Body of pancreas (tissue), 4 donors: Measurements from ENCODE around the gene IL18R1. TPM values are rescaled to one million over a fixed set of nuclear protein-coding genes. Genes with fewer than 3 reads are reported as not detected.

Experiments
- ATAC-seq: fragments of 150-250 bp; one replicate; pipeline ENCODE4 v1.9.1; 2016
- DNase-seq, 4 donors: peaks; one replicate each; pipeline ENCODE4 v3.0.0-alpha.2; 2019
- H3K27ac ChIP-seq, 4 donors: fragments of 200-600 bp; sonication (generic); 1 replicate in 3 of 4; 2 replicates in 1 of 4; pipeline versions ENCODE4 v1.5.1 to v1.6.1; 2016 to 2019; ENCODE audit warnings: mild to moderate bottlenecking in 1 of 4, mixed read lengths in 1 of 4, moderate library complexity in 1 of 4
- H3K27me3 ChIP-seq, 2 donors: fragments of 200-600 bp; sonication (generic); one replicate each; pipeline ENCODE4 v1.6.0; 2016; ENCODE audit warnings: mild to moderate bottlenecking in 1 of 2
- H3K36me3 ChIP-seq, 2 donors: fragments of 200-600 bp; sonication (generic); replicated peaks in 1 of 2; 2 replicates each; pipeline ENCODE4 v1.5.1; 2016; ENCODE audit warnings: low read depth in 2 of 2; ENCODE audit not compliant: insufficient read depth in 1 of 2
- H3K4me1 ChIP-seq: fragments of 200-600 bp; sonication (generic); one replicate; pipeline ENCODE4 v1.6.0; 2016
- H3K4me3 ChIP-seq, 2 donors: fragments of 200-600 bp; sonication (generic); 1 replicate in 1 of 2; 2 replicates in 1 of 2; pipeline ENCODE4 v1.5.1; 2016 to 2019
- H3K9me3 ChIP-seq, 3 donors: fragments of 200-600 bp; sonication (generic); 1 replicate in 2 of 3; 2 replicates in 1 of 3; pipeline ENCODE4 v1.5.1; 2016
- POLR2A ChIP-seq, 3 donors: fragments of 450-650 bp; IDR thresholded peaks; one replicate each; pipeline ENCODE4 v1.6.1; 2016; ENCODE audit warnings: antibody characterized with exemption in 3 of 3, mild to moderate bottlenecking in 2 of 3
- WGBS, 2 donors: methylation state at CpG; one replicate each; pipeline ENCODE4 v1.1.5; 2017; 5-methylcytosine and 5-hydroxymethylcytosine counted together
- intact Hi-C: fragments of 100-400 bp; cut with DNase I; formaldehyde crosslinking; loops from one replicate; pipeline ENCODE4 v1.15.1; 2023
- total RNA-seq, 2 donors: library from RNA; depleted of rRNA; stranded (reverse); fragments of >200 nt; gene quantifications; one replicate each; pipeline ENCODE4 v1.1.0, GENCODE V29; 2016
- TF ChIP-seq, protein P1 (sequence below), 7 experiments: fragments of 450-650 bp in 4 of 7; fragments of 200-600 bp in 3 of 7; sonication (generic) in 3 of 7; IDR thresholded peaks; one replicate each; pipeline ENCODE4 v1.5.1; 2016 to 2019; ENCODE audit warnings: antibody characterized with exemption in 7 of 7

IL18R1 gene
- total RNA-seq, 2 donors from 2014 or later: 3.1 to 5.3 TPM

DNA sequence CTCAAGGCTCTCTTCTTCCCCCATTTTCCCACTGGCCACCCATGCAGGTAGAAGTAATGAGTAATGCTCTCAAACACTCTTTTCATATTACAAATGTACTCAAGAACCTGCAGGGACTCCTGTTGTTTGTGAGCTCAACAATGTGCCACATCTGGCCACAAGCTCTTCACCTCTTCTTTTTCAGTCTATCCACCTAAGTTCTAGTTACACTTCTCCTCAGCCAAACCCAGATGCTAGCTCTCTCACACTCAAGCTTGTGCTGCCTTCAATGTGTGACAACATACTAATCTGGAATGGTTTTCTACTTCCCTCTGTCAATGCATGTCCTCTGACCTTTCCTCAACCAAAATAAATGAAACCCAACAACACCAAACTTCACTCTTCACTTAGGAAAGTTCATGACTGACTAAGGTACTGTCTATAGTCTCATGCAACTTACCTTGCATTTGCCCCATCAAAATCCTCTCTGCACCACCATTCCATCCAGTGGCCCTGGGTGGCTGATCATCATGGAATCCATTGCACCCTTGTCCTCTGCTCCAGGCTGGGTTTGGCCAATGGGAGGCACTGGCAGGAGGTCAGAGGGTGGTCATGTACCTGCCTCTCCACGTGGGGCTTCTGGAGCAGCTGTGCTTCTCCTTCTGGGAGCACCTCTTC, 5.3 kb upstream of the IL18R1 start:
- H3K27me3 ChIP-seq: no peaks in the 10 kb centered on the region
- no peaks in the 10 kb centered on the region for H3K9me3 ChIP-seq
- no peak overlapping the region for H3K4me3 ChIP-seq
- intact Hi-C loops: no loop called here
- H3K4me1 ChIP-seq: peaks cover under 1% of the 10 kb centered on the region
- ATAC-seq (no peak), DNase-seq (no peak)
- no peaks in the 10 kb centered on the region for H3K36me3 ChIP-seq
- 17 to 30% methylated on average over 1 of the region's 1 CpG for WGBS, 2 donors
- H3K27ac ChIP-seq: no peak overlapping the region
- TF ChIP-seq POLR2A (IDR thresholded peaks at IDR 0.05): no peak
- TF ChIP-seq, protein P1, sequence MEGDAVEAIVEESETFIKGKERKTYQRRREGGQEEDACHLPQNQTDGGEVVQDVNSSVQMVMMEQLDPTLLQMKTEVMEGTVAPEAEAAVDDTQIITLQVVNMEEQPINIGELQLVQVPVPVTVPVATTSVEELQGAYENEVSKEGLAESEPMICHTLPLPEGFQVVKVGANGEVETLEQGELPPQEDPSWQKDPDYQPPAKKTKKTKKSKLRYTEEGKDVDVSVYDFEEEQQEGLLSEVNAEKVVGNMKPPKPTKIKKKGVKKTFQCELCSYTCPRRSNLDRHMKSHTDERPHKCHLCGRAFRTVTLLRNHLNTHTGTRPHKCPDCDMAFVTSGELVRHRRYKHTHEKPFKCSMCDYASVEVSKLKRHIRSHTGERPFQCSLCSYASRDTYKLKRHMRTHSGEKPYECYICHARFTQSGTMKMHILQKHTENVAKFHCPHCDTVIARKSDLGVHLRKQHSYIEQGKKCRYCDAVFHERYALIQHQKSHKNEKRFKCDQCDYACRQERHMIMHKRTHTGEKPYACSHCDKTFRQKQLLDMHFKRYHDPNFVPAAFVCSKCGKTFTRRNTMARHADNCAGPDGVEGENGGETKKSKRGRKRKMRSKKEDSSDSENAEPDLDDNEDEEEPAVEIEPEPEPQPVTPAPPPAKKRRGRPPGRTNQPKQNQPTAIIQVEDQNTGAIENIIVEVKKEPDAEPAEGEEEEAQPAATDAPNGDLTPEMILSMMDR (IDR thresholded peaks at IDR 0.05): no peak

- intact Hi-C loops: no loop called here
- Histone ChIP-seq H3K9me3 (no peaks in the 10 kb centered on the region), H3K27ac (peak overlapping the region in 3 of 4 donors; percentile 49 to 66 (median 66)), H3K27me3 (no peaks in the 10 kb centered on the region), H3K36me3 (no peaks in the 10 kb centered on the region), H3K4me3 (peak overlapping the region in 1 of 2 donors; percentile 53), H3K4me1 (peaks cover 10% of the 10 kb centered on the region)
- no peak for ATAC-seq
- TF ChIP-seq, protein P1 (IDR thresholded peaks at IDR 0.05): no peak
- TF ChIP-seq POLR2A (IDR thresholded peaks at IDR 0.05): no peak
- WGBS, 2 donors: 18 to 30% methylated on average over 5 to 7 of the region's 7 CpGs
- DNase-seq: no peak
Measured at GRCh38 chr2:102356381-102356712, 751 bp downstream of the IL18R1 start.

DNA sequence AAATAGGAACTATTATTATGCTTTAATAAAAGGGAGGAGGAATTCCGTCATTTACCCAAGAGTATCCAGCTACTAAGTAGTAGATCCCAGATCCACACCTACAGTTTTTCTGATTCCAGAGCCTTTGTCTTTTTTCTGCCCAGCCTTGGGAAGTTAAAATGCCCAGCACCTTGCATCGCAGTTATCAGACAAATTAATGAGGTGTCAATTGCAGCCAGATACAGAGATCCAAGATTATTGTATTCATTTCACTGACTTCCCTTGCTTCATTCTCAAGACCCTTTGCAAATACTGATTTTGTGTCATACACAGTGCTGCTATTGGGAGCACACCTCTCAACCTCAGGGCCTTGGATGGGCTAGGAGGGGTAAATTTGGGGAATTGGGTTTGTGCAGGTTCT, 1.1 kb downstream of the IL18R1 start:
- DNase-seq (no peak), ATAC-seq (no peak)
- no peak overlapping the region for H3K4me3 ChIP-seq
- WGBS, 2 donors: 77 to 79% methylated on average over 2 of the region's 2 CpGs
- no peaks in the 10 kb centered on the region for H3K27me3 ChIP-seq
- intact Hi-C loops: no loop called here
- peaks cover 10% of the 10 kb centered on the region for H3K4me1 ChIP-seq
- H3K36me3 ChIP-seq: no peaks in the 10 kb centered on the region
- no peak for TF ChIP-seq POLR2A (IDR thresholded peaks at IDR 0.05)
- TF ChIP-seq, protein P1 (IDR thresholded peaks at IDR 0.05): no peak
- H3K9me3 ChIP-seq: no peaks in the 10 kb centered on the region
- no peak overlapping the region for H3K27ac ChIP-seq

DNA sequence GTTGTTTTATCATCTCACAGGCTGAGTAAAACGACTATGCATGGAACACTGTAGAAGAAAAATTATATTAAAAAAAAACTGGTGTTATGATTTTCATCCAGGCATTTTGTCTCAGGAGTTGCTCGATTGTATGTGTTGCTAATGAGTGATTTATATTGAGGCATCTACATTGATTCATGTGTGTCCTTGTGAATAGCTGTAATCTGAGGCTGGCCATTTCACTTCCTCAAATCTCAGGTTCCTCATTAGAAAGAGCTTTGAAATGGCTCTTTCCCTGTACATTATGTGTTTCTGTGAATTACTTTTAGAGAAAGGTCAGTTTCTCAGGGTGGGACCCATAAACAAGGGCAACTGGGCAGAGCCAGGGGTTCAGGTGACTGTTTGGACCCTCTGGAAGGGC, 2.3 kb downstream of the IL18R1 start:
- ATAC-seq (no peak), DNase-seq (no peak)
- WGBS, 2 donors: 30 to 44% methylated on average over 2 of the region's 2 CpGs
- intact Hi-C loops: no loop called here
- TF ChIP-seq, protein P1 (IDR thresholded peaks at IDR 0.05): no peak
- TF ChIP-seq POLR2A (IDR thresholded peaks at IDR 0.05): no peak
- Histone ChIP-seq H3K4me1 (peaks cover 10% of the 10 kb centered on the region), H3K27me3 (no peaks in the 10 kb centered on the region), H3K9me3 (no peaks in the 10 kb centered on the region), H3K4me3 (no peak overlapping the region), H3K27ac (no peak overlapping the region), H3K36me3 (no peaks in the 10 kb centered on the region)

- intact Hi-C loops: no loop called here
- Histone ChIP-seq H3K4me3 (no peak overlapping the region), H3K36me3 (no peaks in the 10 kb centered on the region), H3K4me1 (peaks cover 10% of the 10 kb centered on the region), H3K27me3 (no peaks in the 10 kb centered on the region), H3K27ac (no peak overlapping the region), H3K9me3 (no peaks in the 10 kb centered on the region)
- WGBS, 2 donors: 82% methylated on average over 8 of the region's 8 CpGs
- DNase-seq: no peak
- no peak for ATAC-seq
- no peak for TF ChIP-seq POLR2A (IDR thresholded peaks at IDR 0.05)
- TF ChIP-seq, protein P1 (IDR thresholded peaks at IDR 0.05): no peak
Measured at GRCh38 chr2:102358496-102358895, 2.9 kb downstream of the IL18R1 start.
